GM23338 (cell line): ENCODE results near the gene EXOC4. TPM values are rescaled to one million over a fixed set of nuclear protein-coding genes. Genes with fewer than 3 reads are reported as not detected.

ENCODE experiments used
- ATAC-seq: fragments of 200-7000 bp; cut with Tn5 transposase; 3 replicates; pipeline ENCODE4 v1.9.1; 2020
- DNase-seq: peaks from one replicate; pipeline ENCODE4 v3.0.0-alpha.2; 2015; ENCODE audit warnings: low spot score
- H2AFZ ChIP-seq: fragments of 200-600 bp; sonication (generic); 2 replicates; pipeline ENCODE4 v1.8.0; 2016; ENCODE audit warnings: antibody characterized with exemption, mild to moderate bottlenecking, moderate library complexity
- H3F3A ChIP-seq: fragments of 200-600 bp; sonication (generic); replicated peaks from 2 replicates; pipeline ENCODE4 v1.8.0; 2017; ENCODE audit warnings: antibody characterized with exemption, mixed run types, low read depth
- H3K27ac ChIP-seq: fragments of 200-600 bp; sonication (generic); 2 replicates; pipeline ENCODE4 v1.6.1; 2016; ENCODE audit warnings: low read depth
- H3K27me3 ChIP-seq: fragments of 200-600 bp; sonication (generic); 2 replicates; pipeline ENCODE4 v1.8.0; 2016; ENCODE audit warnings: mild to moderate bottlenecking, mixed run types, moderate library complexity; ENCODE audit not compliant: insufficient read depth
- H3K36me3 ChIP-seq: fragments of 200-600 bp; sonication (generic); 2 replicates; pipeline ENCODE4 v1.8.0; 2016; ENCODE audit warnings: mild to moderate bottlenecking; ENCODE audit not compliant: insufficient read depth
- H3K4me1 ChIP-seq: fragments of 200-600 bp; sonication (generic); 2 replicates; pipeline ENCODE4 v1.8.0; 2016; ENCODE audit warnings: mild to moderate bottlenecking, moderate library complexity; ENCODE audit not compliant: insufficient read depth
- H3K4me2 ChIP-seq: fragments of 200-600 bp; sonication (generic); 2 replicates; pipeline ENCODE4 v1.7.1; 2017; ENCODE audit warnings: mixed run types
- H3K4me3 ChIP-seq: fragments of 200-600 bp; sonication (generic); 2 replicates; pipeline ENCODE4 v1.6.1; 2016; ENCODE audit warnings: mixed run types
- H3K79me2 ChIP-seq: fragments of 200-600 bp; sonication (generic); replicated peaks from 2 replicates; pipeline ENCODE4 v1.8.0; 2017; ENCODE audit warnings: mild to moderate bottlenecking; ENCODE audit not compliant: insufficient read depth
- H3K9me2 ChIP-seq: fragments of 200-600 bp; sonication (generic); 2 replicates; pipeline ENCODE4 v1.8.0; 2017; ENCODE audit not compliant: insufficient read depth
- H4K20me1 ChIP-seq: fragments of 200-600 bp; sonication (generic); replicated peaks from 2 replicates; pipeline ENCODE4 v1.8.0; 2017; ENCODE audit warnings: mild to moderate bottlenecking; ENCODE audit not compliant: insufficient read depth
- H3K27ac Mint-ChIP-seq: 2 replicates; pipeline ENCODE4 v1.8.0; 2020; ENCODE audit warnings: inconsistent platforms, mild to moderate bottlenecking, moderate library complexity, mixed read lengths
- H3K27me3 Mint-ChIP-seq: 3 replicates; pipeline ENCODE4 v1.8.0; 2022; ENCODE audit warnings: low read depth, mild to moderate bottlenecking, moderate library complexity, mixed read lengths, inconsistent platforms; ENCODE audit not compliant: insufficient read depth, poor library complexity
- H3K36me3 Mint-ChIP-seq: 3 replicates; pipeline ENCODE4 v1.8.0; 2021; ENCODE audit warnings: low read depth, mild to moderate bottlenecking, inconsistent platforms, moderate library complexity, mixed read lengths
- H3K4me1 Mint-ChIP-seq: 3 replicates; pipeline ENCODE4 v1.8.0; 2020; ENCODE audit warnings: mild to moderate bottlenecking, inconsistent platforms, mixed read lengths
- H3K4me3 Mint-ChIP-seq: 3 replicates; pipeline ENCODE4 v1.8.0; 2021; ENCODE audit warnings: moderate library complexity, mild to moderate bottlenecking, inconsistent platforms, mixed read lengths
- H3K9me3 Mint-ChIP-seq: 3 replicates; pipeline ENCODE4 v1.8.0; 2020; ENCODE audit warnings: moderate library complexity, mild to moderate bottlenecking, inconsistent platforms, mixed read lengths
- CREB1 ChIP-seq: fragments of 250-450 bp; sonication (Bioruptor Pico); IDR thresholded peaks from 2 replicates; pipeline ENCODE4 v1.5.0; 2020; ENCODE audit warnings: low read depth, mild to moderate bottlenecking, moderate library complexity
- EZH2 ChIP-seq: fragments of 200-600 bp; sonication (generic); IDR thresholded peaks from one replicate; pipeline ENCODE4 v1.8.0; 2017; ENCODE audit warnings: antibody characterized with exemption, mild to moderate bottlenecking, low read depth; ENCODE audit not compliant: unreplicated experiment
- EZH2phosphoT487 ChIP-seq: fragments of 200-600 bp; sonication (generic); IDR thresholded peaks from one replicate; pipeline ENCODE4 v1.8.1; 2018; ENCODE audit warnings: antibody characterized with exemption; ENCODE audit not compliant: unreplicated experiment
- NANOG ChIP-seq: IDR thresholded peaks from 2 replicates; pipeline ENCODE4 v1.6.1; 2016; ENCODE audit warnings: antibody characterized with exemption, borderline replicate concordance
- POLR2AphosphoS5 ChIP-seq: IDR thresholded peaks from 2 replicates; pipeline ENCODE4 v1.6.1; 2016; ENCODE audit warnings: antibody characterized with exemption, low read depth
- STAT1 ChIP-seq: IDR thresholded peaks from one replicate; pipeline ENCODE4 v1.6.1; 2016; ENCODE audit warnings: antibody characterized with exemption; ENCODE audit not compliant: unreplicated experiment
- ZNF331 ChIP-seq: fragments of 250-450 bp; sonication (Bioruptor Pico); IDR thresholded peaks from 2 replicates; pipeline ENCODE4 v1.5.0; 2020; ENCODE audit warnings: low read depth, mild to moderate bottlenecking, moderate library complexity
- polyA plus RNA-seq: library from polyadenylated mRNA; unstranded; fragments of >200 nt; fragmentation: Nextera tagmentation; extraction: Ambion mirVana; gene quantifications from 2 replicates; pipeline ENCODE4 v1.2.1, GENCODE V29; 2016
- total RNA-seq: library from RNA; depleted of rRNA; stranded (reverse); fragments of >200 nt; shearing (Covaris generic); gene quantifications from 2 replicates; pipeline ENCODE4 v1.2.3, GENCODE V29; 2014
- TF ChIP-seq, protein P1 (sequence below): IDR thresholded peaks from 2 replicates; pipeline ENCODE4 v1.6.1; 2016; ENCODE audit warnings: antibody characterized with exemption
- TF ChIP-seq, protein P2 (sequence below), 2 experiments: fragments of 200-600 bp in 1 of 2; sonication (generic) in 1 of 2; conservative IDR thresholded peaks; 2 replicates each; pipeline versions ENCODE4 v1.5.1 to v1.6.1; 2016 to 2017; ENCODE audit warnings: antibody characterized with exemption in 2 of 2, low read depth in 2 of 2, mild to moderate bottlenecking in 2 of 2, moderate library complexity in 1 of 2
- TF ChIP-seq, protein P3 (sequence below): fragments of 250-450 bp; sonication (Bioruptor Pico); IDR thresholded peaks from 2 replicates; pipeline ENCODE4 v1.5.0; 2020; ENCODE audit warnings: mild to moderate bottlenecking, moderate library complexity

EXOC4 gene
- total and polyA plus RNA-seq, 2 experiments from 2014 or later, result 37.5 to 52.7 TPM

DNA sequence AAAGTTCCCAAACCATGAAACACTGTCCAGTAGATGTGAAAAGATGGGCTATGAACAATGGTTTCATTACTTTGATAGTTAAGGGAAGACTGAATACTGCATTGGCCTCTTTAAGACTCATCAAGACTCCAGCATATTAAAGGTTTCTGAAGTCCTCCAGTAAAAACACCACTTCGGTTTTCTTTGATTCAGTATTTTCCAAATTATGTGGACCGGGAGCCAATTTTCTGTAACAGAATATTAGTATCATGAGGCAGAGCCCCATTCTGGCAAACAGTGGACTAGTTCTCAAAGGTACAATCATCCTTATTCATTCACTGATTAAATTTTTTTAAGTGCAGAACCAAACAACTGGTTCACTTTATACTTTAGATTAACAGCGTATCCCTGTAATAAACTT is 633.2 kb downstream of the EXOC4 start:
- Histone ChIP-seq H3K79me2 (no peaks in the 10 kb centered on the region), H3K27ac (no peak overlapping the region), H3K27me3 (no peaks in the 10 kb centered on the region), H3K9me2 (no peaks in the 10 kb centered on the region), H3K4me1 (peaks cover 3% of the 10 kb centered on the region; the same call in 1 of the 2 replicates), H3K4me2 (no peak overlapping the region), H3K4me3 (no peak overlapping the region), H4K20me1 (no peaks in the 10 kb centered on the region), H2AFZ (no peak overlapping the region), H3K36me3 (no peaks in the 10 kb centered on the region), H3F3A (no peaks in the 10 kb centered on the region)
- Mint-ChIP-seq H3K36me3 (peaks cover 3% of the 10 kb centered on the region; the same call in 2 of the 3 replicates), H3K27me3 (peaks cover 1% of the 10 kb centered on the region), H3K4me1 (peaks cover 14% of the 10 kb centered on the region), H3K9me3 (peaks cover 4% of the 10 kb centered on the region; the same call in 2 of the 3 replicates), H3K27ac (no peak overlapping the region), H3K4me3 (no peak overlapping the region)
- TF ChIP-seq, protein P1, sequence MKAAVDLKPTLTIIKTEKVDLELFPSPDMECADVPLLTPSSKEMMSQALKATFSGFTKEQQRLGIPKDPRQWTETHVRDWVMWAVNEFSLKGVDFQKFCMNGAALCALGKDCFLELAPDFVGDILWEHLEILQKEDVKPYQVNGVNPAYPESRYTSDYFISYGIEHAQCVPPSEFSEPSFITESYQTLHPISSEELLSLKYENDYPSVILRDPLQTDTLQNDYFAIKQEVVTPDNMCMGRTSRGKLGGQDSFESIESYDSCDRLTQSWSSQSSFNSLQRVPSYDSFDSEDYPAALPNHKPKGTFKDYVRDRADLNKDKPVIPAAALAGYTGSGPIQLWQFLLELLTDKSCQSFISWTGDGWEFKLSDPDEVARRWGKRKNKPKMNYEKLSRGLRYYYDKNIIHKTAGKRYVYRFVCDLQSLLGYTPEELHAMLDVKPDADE, result no peak
- TF ChIP-seq NANOG, result no peak
- TF ChIP-seq EZH2phosphoT487, result no peak
- no peak for TF ChIP-seq POLR2AphosphoS5
- TF ChIP-seq ZNF331 (CRISPR knock-in tag), result no peak
- TF ChIP-seq, protein P2, sequence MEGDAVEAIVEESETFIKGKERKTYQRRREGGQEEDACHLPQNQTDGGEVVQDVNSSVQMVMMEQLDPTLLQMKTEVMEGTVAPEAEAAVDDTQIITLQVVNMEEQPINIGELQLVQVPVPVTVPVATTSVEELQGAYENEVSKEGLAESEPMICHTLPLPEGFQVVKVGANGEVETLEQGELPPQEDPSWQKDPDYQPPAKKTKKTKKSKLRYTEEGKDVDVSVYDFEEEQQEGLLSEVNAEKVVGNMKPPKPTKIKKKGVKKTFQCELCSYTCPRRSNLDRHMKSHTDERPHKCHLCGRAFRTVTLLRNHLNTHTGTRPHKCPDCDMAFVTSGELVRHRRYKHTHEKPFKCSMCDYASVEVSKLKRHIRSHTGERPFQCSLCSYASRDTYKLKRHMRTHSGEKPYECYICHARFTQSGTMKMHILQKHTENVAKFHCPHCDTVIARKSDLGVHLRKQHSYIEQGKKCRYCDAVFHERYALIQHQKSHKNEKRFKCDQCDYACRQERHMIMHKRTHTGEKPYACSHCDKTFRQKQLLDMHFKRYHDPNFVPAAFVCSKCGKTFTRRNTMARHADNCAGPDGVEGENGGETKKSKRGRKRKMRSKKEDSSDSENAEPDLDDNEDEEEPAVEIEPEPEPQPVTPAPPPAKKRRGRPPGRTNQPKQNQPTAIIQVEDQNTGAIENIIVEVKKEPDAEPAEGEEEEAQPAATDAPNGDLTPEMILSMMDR (conservative IDR thresholded peaks at IDR 0.05; ENCODE audit: low read depth in 2 of 2), result no peak
- no peak for TF ChIP-seq CREB1 (CRISPR knock-in tag)
- TF ChIP-seq STAT1, result no peak
- TF ChIP-seq, protein P3, sequence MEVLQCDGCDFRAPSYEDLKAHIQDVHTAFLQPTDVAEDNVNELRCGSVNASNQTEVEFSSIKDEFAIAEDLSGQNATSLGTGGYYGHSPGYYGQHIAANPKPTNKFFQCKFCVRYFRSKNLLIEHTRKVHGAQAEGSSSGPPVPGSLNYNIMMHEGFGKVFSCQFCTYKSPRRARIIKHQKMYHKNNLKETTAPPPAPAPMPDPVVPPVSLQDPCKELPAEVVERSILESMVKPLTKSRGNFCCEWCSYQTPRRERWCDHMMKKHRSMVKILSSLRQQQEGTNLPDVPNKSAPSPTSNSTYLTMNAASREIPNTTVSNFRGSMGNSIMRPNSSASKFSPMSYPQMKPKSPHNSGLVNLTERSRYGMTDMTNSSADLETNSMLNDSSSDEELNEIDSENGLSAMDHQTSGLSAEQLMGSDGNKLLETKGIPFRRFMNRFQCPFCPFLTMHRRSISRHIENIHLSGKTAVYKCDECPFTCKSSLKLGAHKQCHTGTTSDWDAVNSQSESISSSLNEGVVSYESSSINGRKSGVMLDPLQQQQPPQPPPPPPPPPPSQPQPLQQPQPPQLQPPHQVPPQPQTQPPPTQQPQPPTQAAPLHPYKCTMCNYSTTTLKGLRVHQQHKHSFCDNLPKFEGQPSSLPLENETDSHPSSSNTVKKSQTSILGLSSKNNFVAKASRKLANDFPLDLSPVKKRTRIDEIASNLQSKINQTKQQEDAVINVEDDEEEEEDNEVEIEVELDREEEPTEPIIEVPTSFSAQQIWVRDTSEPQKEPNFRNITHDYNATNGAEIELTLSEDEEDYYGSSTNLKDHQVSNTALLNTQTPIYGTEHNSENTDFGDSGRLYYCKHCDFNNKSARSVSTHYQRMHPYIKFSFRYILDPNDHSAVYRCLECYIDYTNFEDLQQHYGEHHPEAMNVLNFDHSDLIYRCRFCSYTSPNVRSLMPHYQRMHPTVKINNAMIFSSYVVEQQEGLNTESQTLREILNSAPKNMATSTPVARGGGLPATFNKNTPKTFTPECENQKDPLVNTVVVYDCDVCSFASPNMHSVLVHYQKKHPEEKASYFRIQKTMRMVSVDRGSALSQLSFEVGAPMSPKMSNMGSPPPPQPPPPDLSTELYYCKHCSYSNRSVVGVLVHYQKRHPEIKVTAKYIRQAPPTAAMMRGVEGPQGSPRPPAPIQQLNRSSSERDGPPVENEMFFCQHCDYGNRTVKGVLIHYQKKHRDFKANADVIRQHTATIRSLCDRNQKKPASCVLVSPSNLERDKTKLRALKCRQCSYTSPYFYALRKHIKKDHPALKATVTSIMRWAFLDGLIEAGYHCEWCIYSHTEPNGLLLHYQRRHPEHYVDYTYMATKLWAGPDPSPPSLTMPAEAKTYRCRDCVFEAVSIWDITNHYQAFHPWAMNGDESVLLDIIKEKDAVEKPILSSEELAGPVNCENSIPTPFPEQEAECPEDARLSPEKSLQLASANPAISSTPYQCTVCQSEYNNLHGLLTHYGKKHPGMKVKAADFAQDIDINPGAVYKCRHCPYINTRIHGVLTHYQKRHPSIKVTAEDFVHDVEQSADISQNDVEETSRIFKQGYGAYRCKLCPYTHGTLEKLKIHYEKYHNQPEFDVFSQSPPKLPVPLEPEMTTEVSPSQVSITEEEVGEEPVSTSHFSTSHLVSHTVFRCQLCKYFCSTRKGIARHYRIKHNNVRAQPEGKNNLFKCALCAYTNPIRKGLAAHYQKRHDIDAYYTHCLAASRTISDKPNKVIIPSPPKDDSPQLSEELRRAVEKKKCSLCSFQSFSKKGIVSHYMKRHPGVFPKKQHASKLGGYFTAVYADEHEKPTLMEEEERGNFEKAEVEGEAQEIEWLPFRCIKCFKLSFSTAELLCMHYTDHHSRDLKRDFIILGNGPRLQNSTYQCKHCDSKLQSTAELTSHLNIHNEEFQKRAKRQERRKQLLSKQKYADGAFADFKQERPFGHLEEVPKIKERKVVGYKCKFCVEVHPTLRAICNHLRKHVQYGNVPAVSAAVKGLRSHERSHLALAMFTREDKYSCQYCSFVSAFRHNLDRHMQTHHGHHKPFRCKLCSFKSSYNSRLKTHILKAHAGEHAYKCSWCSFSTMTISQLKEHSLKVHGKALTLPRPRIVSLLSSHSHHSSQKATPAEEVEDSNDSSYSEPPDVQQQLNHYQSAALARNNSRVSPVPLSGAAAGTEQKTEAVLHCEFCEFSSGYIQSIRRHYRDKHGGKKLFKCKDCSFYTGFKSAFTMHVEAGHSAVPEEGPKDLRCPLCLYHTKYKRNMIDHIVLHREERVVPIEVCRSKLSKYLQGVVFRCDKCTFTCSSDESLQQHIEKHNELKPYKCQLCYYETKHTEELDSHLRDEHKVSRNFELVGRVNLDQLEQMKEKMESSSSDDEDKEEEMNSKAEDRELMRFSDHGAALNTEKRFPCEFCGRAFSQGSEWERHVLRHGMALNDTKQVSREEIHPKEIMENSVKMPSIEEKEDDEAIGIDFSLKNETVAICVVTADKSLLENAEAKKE (CRISPR knock-in tag), result no peak
- no peak for TF ChIP-seq EZH2
- ATAC-seq (no peak), DNase-seq (no peak)
